ENCODE data around the gene MYRF. TPM values are rescaled to one million over a fixed set of nuclear protein-coding genes. Genes with fewer than 3 reads are reported as not detected.
A peak's percentile ranks its signal among the peaks of the same experiment; 100 is the strongest.

Gene MYRF
- total and polyA plus RNA-seq, 11 donors, result 0.11 to 41.2 (median 0.25) TPM; not detected in 2

DNA sequence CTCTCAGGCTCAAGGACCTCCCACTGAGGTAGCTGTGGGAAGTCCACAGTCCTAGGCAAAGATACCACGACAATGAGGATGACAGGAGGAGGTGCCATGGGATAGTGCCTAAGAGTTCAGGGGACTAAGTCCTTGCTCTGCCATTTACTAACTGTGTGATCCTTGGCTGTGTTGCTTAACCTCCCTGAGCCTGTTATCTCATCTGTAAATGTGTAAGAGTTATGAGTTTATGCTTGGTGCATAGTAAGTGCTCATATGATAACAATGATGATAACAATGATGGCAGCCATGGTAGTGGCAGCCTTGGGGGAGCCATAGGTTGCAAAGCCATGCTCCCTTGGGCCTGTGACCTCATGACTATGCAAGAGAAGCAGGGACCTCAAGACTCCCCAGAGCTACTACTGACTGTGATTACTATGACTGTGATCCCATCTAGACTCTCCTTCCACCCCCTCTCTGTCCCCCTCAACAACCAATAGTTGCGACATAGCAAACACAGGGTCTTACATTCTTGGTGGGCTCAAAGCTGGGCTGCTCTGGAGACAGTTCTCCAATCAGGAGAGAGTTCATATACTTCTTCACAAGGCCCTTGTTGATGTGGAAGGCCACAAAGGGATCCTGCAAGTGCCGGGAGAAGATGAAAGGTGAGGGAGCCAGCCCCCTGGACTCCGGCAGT lies 60.4 kb downstream of the MYRF start:
- H3K4me1 ChIP-seq, result peaks cover 0 to 25% (median 10%) of the 10 kb centered on the region in 12 donors
- intact Hi-C loops (cut with DNase I), result loop anchor here in 3 of 10 donors (5.0 to 10.0 kb wide), 4 partner anchors 49 to 274 kb away; no protein-coding TSS in a partner anchor
- ATAC-seq (no peak), DNase-seq (no peak)
- H3K27ac ChIP-seq, result no peak overlapping the region
- H3K27me3 ChIP-seq, result no peaks in the 10 kb centered on the region
- WGBS, 4 donors, result 92 to 100% (median 95%) methylated on average over 4 of the region's 4 CpGs
- no peaks in the 10 kb centered on the region for H3K9me3 ChIP-seq
- H3K4me3 ChIP-seq, result no peak overlapping the region
- no peak for TF ChIP-seq POLR2A (IDR thresholded peaks at IDR 0.05)
- TF ChIP-seq, protein P1, sequence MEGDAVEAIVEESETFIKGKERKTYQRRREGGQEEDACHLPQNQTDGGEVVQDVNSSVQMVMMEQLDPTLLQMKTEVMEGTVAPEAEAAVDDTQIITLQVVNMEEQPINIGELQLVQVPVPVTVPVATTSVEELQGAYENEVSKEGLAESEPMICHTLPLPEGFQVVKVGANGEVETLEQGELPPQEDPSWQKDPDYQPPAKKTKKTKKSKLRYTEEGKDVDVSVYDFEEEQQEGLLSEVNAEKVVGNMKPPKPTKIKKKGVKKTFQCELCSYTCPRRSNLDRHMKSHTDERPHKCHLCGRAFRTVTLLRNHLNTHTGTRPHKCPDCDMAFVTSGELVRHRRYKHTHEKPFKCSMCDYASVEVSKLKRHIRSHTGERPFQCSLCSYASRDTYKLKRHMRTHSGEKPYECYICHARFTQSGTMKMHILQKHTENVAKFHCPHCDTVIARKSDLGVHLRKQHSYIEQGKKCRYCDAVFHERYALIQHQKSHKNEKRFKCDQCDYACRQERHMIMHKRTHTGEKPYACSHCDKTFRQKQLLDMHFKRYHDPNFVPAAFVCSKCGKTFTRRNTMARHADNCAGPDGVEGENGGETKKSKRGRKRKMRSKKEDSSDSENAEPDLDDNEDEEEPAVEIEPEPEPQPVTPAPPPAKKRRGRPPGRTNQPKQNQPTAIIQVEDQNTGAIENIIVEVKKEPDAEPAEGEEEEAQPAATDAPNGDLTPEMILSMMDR (IDR thresholded peaks at IDR 0.05), result no peak
- peaks cover 0 to 51% (median 44%) of the 10 kb centered on the region in 9 donors for H3K36me3 ChIP-seq

DNA sequence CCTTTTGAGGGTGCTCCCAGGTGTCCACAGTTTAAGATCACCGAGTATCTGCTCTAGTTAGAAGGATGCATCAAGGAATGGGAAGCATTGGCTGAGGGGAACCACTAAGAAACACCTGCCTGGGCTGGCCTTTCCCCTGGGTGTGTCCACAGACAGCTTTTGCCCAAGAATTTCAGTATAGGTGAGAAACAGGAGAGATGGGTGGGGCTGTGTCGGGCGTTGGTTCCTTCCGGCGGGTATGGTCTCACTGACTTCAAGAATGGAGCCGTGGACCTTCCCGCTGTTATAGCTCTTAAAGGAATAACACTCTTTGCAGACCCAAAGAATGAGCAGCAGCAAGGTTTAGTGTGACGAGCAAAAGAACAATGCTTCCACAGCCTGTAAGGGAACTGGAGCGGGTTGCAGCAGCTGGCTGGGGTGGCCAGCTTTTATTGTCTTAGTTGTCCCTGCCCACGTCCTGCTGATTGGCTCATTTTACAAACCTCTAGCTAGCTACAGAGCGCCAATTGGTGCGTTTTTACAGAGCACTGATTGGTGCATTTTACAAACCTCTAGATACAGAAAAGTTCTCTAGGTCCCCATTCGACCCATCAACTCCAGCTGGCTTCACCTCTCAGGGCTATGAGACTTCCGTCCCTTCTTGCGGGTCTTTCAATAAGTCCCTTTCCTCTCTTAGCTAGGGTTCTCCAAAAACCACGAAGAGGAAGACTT lies 62.0 kb downstream of the MYRF start:
- Histone ChIP-seq H3K4me1 (peaks cover 0 to 25% (median 10%) of the 10 kb centered on the region in 12 donors), H3K27ac (peak overlapping the region; percentile 92 to 100 (median 98)), H3K9me3 (no peaks in the 10 kb centered on the region), H3K27me3 (no peaks in the 10 kb centered on the region), H3K36me3 (peaks cover 0 to 35% (median 29%) of the 10 kb centered on the region in 9 donors), H3K4me3 (peak overlapping the region; percentile 28 to 91 (median 70))
- intact Hi-C loops (cut with DNase I), result loop anchor here in 3 of 10 donors (5.0 to 10.0 kb wide), 4 partner anchors 48 to 273 kb away; no protein-coding TSS in a partner anchor
- DNase-seq (peak in 4 of 5 donors; percentile 47 to 66 (median 63)), ATAC-seq (peak in 2 of 4 donors; percentile 5)
- TF ChIP-seq, protein P1 (IDR thresholded peaks at IDR 0.05), result no peak
- TF ChIP-seq POLR2A (IDR thresholded peaks at IDR 0.05), result no peak
- WGBS, 4 donors, result 73 to 79% (median 75%) methylated on average over 16 of the region's 16 CpGs

DNA sequence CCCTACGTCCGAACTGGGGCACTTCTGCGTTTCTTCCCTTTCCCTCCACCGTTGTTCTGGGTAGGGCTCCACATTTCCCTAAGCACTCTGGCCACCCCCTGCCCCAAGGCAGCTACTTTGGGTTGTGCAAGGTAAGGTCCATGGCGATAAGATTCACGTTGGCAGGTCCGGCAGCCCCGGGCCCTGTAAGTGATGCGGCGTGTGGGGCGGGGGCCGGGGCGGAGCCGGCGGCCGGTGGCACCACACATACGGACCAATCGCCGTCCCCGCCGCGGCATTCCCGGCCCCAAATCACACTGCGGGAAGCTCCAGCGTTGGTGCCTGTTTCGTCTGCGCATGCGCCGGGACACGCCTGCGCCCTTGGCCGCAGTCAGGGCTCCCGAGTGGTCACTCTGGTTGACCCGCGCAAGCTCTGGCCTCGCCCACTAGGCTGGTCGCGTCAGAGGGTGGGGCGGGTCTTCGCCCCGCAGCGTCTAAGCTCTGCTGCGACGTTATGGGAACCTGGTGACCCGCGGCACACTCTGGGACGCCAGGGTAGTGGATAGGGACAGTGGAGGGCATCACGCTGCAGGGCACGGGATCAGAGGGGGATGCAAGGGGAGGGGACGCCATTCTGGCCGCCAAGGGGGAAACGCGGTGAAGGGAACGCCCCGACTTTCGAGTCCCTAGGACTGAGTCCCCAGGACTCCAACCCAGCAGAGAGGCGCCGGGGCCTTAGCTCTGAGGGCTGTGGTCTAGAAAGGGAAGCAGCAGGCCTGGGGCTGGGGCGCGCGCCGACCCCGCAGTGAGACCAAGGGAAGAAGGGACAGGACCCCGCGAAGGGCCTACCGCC lies 62.7 kb downstream of the MYRF start:
- intact Hi-C loops (cut with DNase I), result loop anchor here in 8 of 10 donors (1.0 to 10.0 kb wide), 8 partner anchors 13 to 272 kb away; partner anchors contain the start of genes FADS3 (in 3 of the 8) and FADS2 (in 1 of the 8)
- 0 to 5% (median 1%) methylated on average over 19 to 66 of the region's 66 CpGs for WGBS, 4 donors

More for the DNA sequence above, 62.7 kb downstream of the MYRF start:
- Histone ChIP-seq H3K27me3 (no peaks in the 10 kb centered on the region), H3K27ac (peak overlapping the region; percentile 92 to 100 (median 98)), H3K9me3 (no peaks in the 10 kb centered on the region), H3K4me1 (peaks cover 0 to 25% (median 10%) of the 10 kb centered on the region in 12 donors), H3K36me3 (peaks cover 0 to 28% (median 22%) of the 10 kb centered on the region in 9 donors), H3K4me3 (peak overlapping the region; percentile 59 to 91 (median 72))
- TF ChIP-seq, protein P1 (IDR thresholded peaks at IDR 0.05), result no peak
- peak; percentile 68 to 95 for TF ChIP-seq POLR2A (IDR thresholded peaks at IDR 0.05)
- peak; percentile 94 to 98 (median 96) for ATAC-seq
- peak; percentile 97 to 99 (median 99) for DNase-seq

All from heart left ventricle (tissue), 16 donors.